Left cardiac atrium (tissue), 4 donors: ENCODE measurements around the gene SRRT. TPM values are rescaled to one million over a fixed set of nuclear protein-coding genes. Genes with fewer than 3 reads are reported as not detected.
"Not testable (repeated sequence)": the region's sequence is repeated elsewhere in the genome, so short reads cannot be mapped to it uniquely, and the experiment has no call there.

Experiments
- ATAC-seq, 2 donors: fragments of 200-7000 bp; cut with Tn5 transposase; one replicate each; pipeline ENCODE4 v1.9.1; 2020; ENCODE audit warnings: mild to moderate bottlenecking in 2 of 2, moderate library complexity in 2 of 2
- DNase-seq: peaks from one replicate; pipeline ENCODE4 v3.0.0-alpha.2; 2020
- intact Hi-C, 2 donors: fragments of 100-400 bp; cut with DNase I; formaldehyde crosslinking; loops; one replicate each; pipeline versions ENCODE4 v1.14.1 to v1.15.1; 2022 to 2023
- microRNA-seq, 2 donors: library from miRNA; unstranded; fragments of <30 nt; microRNA quantifications; one replicate each; pipeline ENCODE4 v1.2.0, GENCODE V29; 2020
- total RNA-seq, 2 donors: library from RNA; stranded (reverse); fragmentation: NEBNext Ultra II Directional; extraction: Animal tissue kit (Norgen Biotek cat#: 25700); gene quantifications; one replicate each; pipeline ENCODE4 v1.2.1, GENCODE V29; 2021
- donor health status: DM: no; HTN: yes; CAD: no.
- donor health status: DM: no; HTN: yes; CAD: no; lungs with severe emphysema.
- donor health status: DM: yes; HTN: yes; CAD: no.
- donor health status: Dilated cardiomyopathy.

SRRT gene
- total RNA-seq, 2 donors from 2014 or later: 65.1 to 87.0 TPM

- DNase-seq (no peak), ATAC-seq (no peak)
- intact Hi-C loops: no loop called here
Measured at GRCh38 chr7:100901921-100902332, 27.0 kb downstream of the SRRT start.

GRCh38 chr7:100902638-100903037 is 27.7 kb downstream of the SRRT start:
- ATAC-seq (no peak), DNase-seq (no peak)
- intact Hi-C loops: no loop called here

GRCh38 chr7:100908512-100908911 is 33.6 kb downstream of the SRRT start:
- intact Hi-C loops: no loop called here
- DNase-seq: no peak
- no peak for ATAC-seq

GRCh38 chr7:100910443-100910842 is 35.5 kb downstream of the SRRT start:
- DNase-seq, ATAC-seq, intact Hi-C loops: not testable (repeated sequence)

- ATAC-seq (no peak), DNase-seq (no peak)
- intact Hi-C loops: no loop called here
Measured at GRCh38 chr7:100911484-100911883, 36.6 kb downstream of the SRRT start.

- ATAC-seq (no peak), DNase-seq (no peak)
- intact Hi-C loops: no loop called here
Measured at GRCh38 chr7:100914208-100914878, 39.4 kb downstream of the SRRT start.

GRCh38 chr7:100914879-100915447 is 40.1 kb downstream of the SRRT start:
- DNase-seq (no peak), ATAC-seq (no peak)
- intact Hi-C loops: no loop called here

- DNase-seq, intact Hi-C loops: not testable (repeated sequence)
Measured at GRCh38 chr7:100919335-100919734, 44.4 kb downstream of the SRRT start.

GRCh38 chr7:100919779-100920437 is 45.0 kb downstream of the SRRT start:
- intact Hi-C loops, ATAC-seq, DNase-seq: not testable (repeated sequence)

More at GRCh38 chr7:100919335-100919734, 44.4 kb downstream of the SRRT start:
- not testable (repeated sequence) for ATAC-seq

GRCh38 chr7:100921039-100921438 is 46.1 kb downstream of the SRRT start:
- intact Hi-C loops: no loop called here
- ATAC-seq: no peak

GRCh38 chr7:100923616-100924015 is 48.7 kb downstream of the SRRT start:
- DNase-seq, ATAC-seq, intact Hi-C loops: not testable (repeated sequence)

More at GRCh38 chr7:100921039-100921438, 46.1 kb downstream of the SRRT start:
- DNase-seq: no peak

GRCh38 chr7:100929808-100930174 is 54.9 kb downstream of the SRRT start:
- intact Hi-C loops: no loop called here

GRCh38 chr7:100933734-100934133 is 58.8 kb downstream of the SRRT start:
- intact Hi-C loops: no loop called here
- ATAC-seq (no peak), DNase-seq (no peak)

More at GRCh38 chr7:100929808-100930174, 54.9 kb downstream of the SRRT start:
- ATAC-seq (no peak), DNase-seq (no peak)

- intact Hi-C loops: not testable (repeated sequence)
Measured at GRCh38 chr7:100935381-100935780, 60.5 kb downstream of the SRRT start.

GRCh38 chr7:100936167-100936566 is 61.3 kb downstream of the SRRT start:
- not testable (repeated sequence) for ATAC-seq

More at GRCh38 chr7:100935381-100935780, 60.5 kb downstream of the SRRT start:
- DNase-seq, ATAC-seq: not testable (repeated sequence)

More at GRCh38 chr7:100936167-100936566, 61.3 kb downstream of the SRRT start:
- DNase-seq, intact Hi-C loops: not testable (repeated sequence)

Small RNA genes lying within 50 kb of the gene (microRNA-seq; reads per million reads assigned to microRNA genes)
- gene MIR6875: 0 to 0.27 reads per million in 2 donors

Other genes with a start within 250 kb of the SRRT start
- gene TFR2, start 233.6 kb upstream of the SRRT start, total RNA-seq: under 1 TPM; 0.29 to 0.79 TPM
- gene ACTL6B, start 218.7 kb upstream of the SRRT start, total RNA-seq: not detected
- 100 to 1,000 TPM; 125 to 153 TPM for gene GNB2, start 201.4 kb upstream of the SRRT start, total RNA-seq
- gene GIGYF1, start 180.9 kb upstream of the SRRT start, total RNA-seq: 10 to 100 TPM; 25.8 to 31.0 TPM
- gene POP7, start 169.0 kb upstream of the SRRT start, total RNA-seq: 10 to 100 TPM; 23.2 to 29.0 TPM
- not detected for gene EPO, start 154.6 kb upstream of the SRRT start, total RNA-seq
- gene ZAN, start 141.5 kb upstream of the SRRT start, total RNA-seq: not detected
- gene EPHB4, start 47.6 kb upstream of the SRRT start, total RNA-seq: 10 to 100 TPM; 27.5 to 46.8 TPM
- gene SLC12A9, start 22.4 kb upstream of the SRRT start, total RNA-seq: 10 to 100 TPM; 13.4 to 14.7 TPM
- 10 to 100 TPM; 36.5 to 48.0 TPM for gene TRIP6, start 7.7 kb upstream of the SRRT start, total RNA-seq
- gene UFSP1, start 14.6 kb downstream of the SRRT start, total RNA-seq: 1 to 10 TPM; 2.7 to 4.3 TPM
- 10 to 100 TPM in 1 of 2 donors, 1 to 10 TPM in 1; 8.5 to 30.9 TPM for gene ACHE, start 20.8 kb downstream of the SRRT start, total RNA-seq
- gene MUC3A, start 74.4 kb downstream of the SRRT start, total RNA-seq: under 1 TPM; 0.35 to 0.76 TPM
- gene MUC12, start 94.5 kb downstream of the SRRT start, total RNA-seq: under 1 TPM; 0.35 to 0.39 TPM
- gene MUC17, start 145.0 kb downstream of the SRRT start, total RNA-seq: not detected
- 10 to 100 TPM; 20.7 to 22.4 TPM for gene TRIM56, start 210.4 kb downstream of the SRRT start, total RNA-seq